NCI-H1417 treated with DMSO at 0.1 percent for 48 hours (cell line): ENCODE results near the gene NFE2L2.
"Not testable (repeated sequence)": the region's sequence is repeated elsewhere in the genome, so short reads cannot be mapped to it uniquely, and the experiment has no call there.

Experiments used
- DNase-seq: peaks from one replicate; lab custom pipeline; 2025; lab: John Stamatoyannopoulos, UW

The NFE2L2 gene

DNA sequence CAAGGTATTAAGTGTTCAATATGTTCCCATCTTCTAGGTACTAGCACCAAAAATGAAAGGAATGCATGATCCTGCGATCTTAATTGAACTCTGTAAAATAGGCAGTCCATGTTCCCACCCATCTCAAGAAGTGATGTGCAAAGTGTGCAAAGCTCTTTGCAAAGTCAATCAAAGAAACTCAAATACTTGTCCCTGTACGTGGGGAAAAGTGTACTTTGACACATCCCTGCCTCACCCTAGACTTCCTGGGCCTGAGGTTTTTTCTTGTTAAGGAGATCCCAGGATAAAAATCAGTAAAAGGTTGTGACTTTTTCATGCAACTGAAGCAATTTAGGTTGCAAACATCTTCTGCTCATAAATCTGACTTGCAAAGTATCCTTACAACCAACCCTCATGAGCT is 26.6 kb downstream of the NFE2L2 start:
- no peak for DNase-seq

DNA sequence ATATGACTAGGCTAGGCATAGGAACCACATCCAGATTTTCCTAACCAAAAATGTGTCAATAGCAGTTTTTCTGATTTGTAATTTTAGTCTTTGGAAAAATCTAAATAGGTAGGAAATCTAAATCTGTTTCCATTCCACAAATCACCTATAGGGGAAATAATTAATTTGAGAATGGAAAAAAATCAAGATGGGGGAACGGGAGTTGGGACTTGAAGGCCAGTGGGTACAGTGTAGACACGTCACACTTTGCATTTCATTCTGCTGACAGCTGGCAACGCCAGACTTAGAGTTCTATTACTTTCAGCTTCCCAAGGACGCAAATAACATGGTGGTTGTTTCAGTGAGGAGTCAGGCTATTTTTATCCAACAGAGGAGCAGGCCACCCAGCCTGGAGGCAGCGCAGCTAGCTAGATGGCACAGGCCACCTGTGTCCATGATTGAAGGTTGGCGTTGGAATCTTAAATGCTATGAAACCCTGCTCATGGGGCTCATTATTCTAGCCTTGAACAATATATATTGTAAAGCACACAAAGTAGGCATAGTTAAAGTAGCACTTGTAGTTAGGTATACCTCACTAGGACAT is 28.6 kb downstream of the NFE2L2 start:
- DNase-seq = no peak

DNA sequence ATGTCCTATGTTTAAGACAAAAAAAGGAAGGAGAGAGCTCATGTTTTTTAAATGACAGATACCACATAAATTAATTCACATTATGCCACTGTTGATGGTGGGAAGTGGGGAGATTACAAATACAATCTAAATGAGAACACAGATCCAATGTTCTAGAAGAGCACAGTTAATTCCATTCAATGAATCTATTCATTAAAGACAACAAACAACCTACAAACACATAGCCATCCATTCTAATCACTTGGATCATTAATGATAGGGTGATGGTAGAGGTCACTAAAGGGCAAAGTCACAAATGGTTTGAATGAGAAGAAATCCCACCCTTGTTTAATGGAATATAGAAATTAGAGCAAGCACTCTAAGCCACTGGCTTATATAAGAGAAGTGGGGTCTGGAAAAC is 30.3 kb downstream of the NFE2L2 start:
- no peak for DNase-seq

- no peak for DNase-seq
Measured at GRCh38 chr2:177232098-177232704, 32.3 kb downstream of the NFE2L2 start.

DNA sequence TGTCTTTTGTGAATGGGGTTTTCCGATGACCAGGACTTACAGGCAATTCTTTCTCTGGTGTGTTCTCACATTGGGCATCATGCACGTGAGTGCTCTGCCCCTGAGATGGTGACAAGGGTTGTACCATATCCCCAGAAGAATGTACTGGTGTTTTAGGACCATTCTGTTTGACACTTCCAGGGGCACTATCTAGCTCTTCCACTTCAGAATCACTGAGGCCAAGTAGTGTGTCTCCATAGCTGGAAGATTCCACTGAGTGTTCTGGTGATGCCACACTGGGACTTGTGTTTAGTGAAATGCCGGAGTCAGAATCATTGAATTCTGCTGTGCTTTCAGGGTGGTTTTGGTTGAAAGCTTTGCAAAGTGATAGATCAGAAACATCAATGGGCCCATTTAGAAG is 33.3 kb downstream of the NFE2L2 start:
- DNase-seq = no peak

GRCh38 chr2:177229442-177230242 is 34.9 kb downstream of the NFE2L2 start:
- DNase-seq = no peak

GRCh38 chr2:177225965-177226360 is 38.6 kb downstream of the NFE2L2 start:
- no peak for DNase-seq

DNA sequence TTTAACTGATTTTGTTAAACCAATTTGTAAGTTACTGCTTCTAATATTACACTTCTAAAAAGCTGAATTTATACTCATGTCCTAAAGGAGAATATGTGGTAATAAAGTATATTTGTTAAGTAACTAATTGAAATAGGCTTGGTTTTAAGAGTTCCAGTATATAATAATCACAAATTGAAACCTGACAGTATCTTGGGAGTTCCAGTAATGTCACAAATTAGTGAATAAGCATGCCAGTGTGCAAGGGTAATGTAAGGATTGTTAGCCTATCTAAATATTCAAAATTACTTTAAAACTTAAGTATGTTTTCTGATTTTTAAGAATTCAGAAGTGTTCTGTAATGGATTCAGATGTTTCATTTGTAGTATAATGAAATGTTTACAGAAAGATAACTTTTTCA is 41.1 kb downstream of the NFE2L2 start:
- DNase-seq = not testable (repeated sequence)

DNA sequence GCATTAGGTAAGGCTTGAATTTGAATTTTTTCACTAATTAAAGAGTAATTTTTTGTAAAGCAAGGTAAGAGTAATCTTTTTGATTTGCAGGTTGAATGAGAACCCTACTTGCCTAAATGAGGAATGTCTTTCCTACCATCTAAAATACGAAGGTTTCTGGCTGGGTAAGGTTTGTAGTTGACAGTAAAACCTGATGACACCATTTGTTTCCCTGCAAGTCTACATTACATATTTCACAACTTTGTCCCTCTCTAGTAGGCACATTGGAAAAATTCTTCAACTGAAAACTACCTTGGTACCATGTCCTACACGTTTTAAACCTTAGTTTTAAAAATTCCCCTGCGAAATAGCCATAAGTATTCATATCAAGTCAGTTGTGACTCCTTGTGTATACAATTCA is 42.6 kb downstream of the NFE2L2 start:
- DNase-seq = no peak

- DNase-seq = no peak
Measured at GRCh38 chr2:177221534-177221933, 43.0 kb downstream of the NFE2L2 start.

- DNase-seq = not testable (repeated sequence)
Measured at GRCh38 chr2:177219787-177220186, 44.7 kb downstream of the NFE2L2 start.

- no peak for DNase-seq
Measured at GRCh38 chr2:177217247-177217843, 47.2 kb downstream of the NFE2L2 start.

GRCh38 chr2:177212891-177213856 is 51.4 kb downstream of the NFE2L2 start:
- peak; percentile 66 for DNase-seq

GRCh38 chr2:177212106-177212890 is 52.2 kb downstream of the NFE2L2 start, which contains the start of gene HNRNPA3:
Gene HNRNPA3, plus strand, starts transcription at chr2:177212794. Its CDS starts 6 bp downstream, at chr2:177212800.
- DNase-seq = peak; percentile 94

DNA sequence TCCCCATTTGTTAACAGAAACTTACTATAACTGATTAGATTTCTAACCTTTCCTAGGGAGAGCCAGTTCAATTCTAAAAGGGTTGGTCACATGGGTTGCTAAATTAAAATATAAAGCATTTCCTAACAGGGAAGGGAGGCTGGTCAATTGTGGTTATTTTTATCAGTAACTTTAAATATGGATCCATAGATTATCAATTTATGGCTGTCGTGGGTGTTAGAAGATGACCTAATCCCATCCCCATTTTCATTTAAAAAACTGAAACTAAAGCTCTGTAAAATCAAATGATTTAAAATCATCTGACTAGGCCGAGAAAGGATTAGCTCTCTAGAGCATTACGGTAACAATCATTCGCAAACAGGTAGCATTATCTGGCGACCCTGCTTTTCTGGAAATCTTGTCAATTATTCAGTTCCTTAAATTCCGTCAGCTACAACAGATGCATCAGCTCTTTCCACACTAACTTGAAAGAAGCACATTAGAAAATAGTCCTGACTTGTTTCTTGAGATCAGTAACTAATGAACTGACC is 52.9 kb downstream of the NFE2L2 start:
- no peak for DNase-seq

- no peak for DNase-seq
Measured at GRCh38 chr2:177211169-177211568, 53.4 kb downstream of the NFE2L2 start.

GRCh38 chr2:177207101-177207500 is 57.4 kb downstream of the NFE2L2 start:
- DNase-seq = no peak

DNA sequence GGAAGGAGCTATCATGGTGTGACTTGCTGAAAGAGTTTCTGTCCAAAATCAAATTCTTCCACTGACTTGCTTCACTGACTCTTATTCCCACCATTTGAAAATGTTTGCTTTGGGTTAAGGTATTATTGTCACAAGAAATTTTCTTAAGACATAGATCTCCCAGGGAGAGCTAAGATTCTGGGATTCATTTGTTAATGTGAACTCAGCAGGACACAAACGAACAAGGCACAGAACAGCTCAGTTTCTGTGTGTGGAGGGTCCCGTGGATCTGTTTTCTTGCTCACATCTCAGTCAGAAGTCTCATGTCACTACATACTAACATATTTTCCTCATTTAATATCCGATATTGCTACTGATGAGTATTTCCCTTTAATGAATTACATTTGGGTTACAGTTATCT is 60.1 kb downstream of the NFE2L2 start:
- DNase-seq = no peak

DNA sequence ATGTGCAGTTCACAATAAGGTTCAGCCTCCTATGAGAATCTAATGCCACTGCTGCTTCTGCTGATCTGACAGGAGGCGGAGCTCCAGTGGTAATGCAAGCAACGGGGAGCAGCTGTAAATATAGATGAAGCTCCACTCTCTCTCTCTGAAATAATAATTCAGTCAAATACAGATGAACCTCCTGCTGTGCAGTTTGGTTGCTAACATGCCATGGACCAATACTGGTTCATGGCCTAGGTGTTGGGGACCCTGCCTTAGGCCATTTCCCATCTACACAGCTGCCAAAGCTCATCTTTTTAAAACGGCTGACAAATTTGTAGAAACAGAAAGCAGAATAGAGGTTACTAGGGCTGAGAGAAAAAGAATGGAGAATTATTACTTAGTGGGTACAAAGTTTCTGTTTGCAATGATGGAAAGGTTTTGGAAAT is 62.6 kb downstream of the NFE2L2 start:
- no peak for DNase-seq

GRCh38 chr2:177200419-177200818 is 64.1 kb downstream of the NFE2L2 start:
- not testable (repeated sequence) for DNase-seq
